Ishikawa (cell line): ENCODE measurements around the gene NBAS.

Experiments
- FOXM1 ChIP-seq: IDR thresholded peaks from 2 replicates; pipeline ENCODE4 v1.6.1; 2012; ENCODE audit warnings: low read depth, borderline replicate concordance
- TCF12 ChIP-seq: IDR thresholded peaks from 2 replicates; pipeline ENCODE4 v1.6.1; 2012; ENCODE audit warnings: low read depth
- YY1 ChIP-seq: IDR thresholded peaks from 2 replicates; pipeline ENCODE4 v1.6.1; 2012; ENCODE audit warnings: low read depth
- TF ChIP-seq, protein P1 (sequence below): IDR thresholded peaks from 2 replicates; pipeline ENCODE4 v1.6.1; 2012

GRCh38 chr2:15594291-15595256 lies 33.4 kb upstream of the NBAS start:
- TF ChIP-seq, protein P1, sequence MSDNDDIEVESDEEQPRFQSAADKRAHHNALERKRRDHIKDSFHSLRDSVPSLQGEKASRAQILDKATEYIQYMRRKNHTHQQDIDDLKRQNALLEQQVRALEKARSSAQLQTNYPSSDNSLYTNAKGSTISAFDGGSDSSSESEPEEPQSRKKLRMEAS: no peak
- TF ChIP-seq FOXM1 (no peak), YY1 (no peak), TCF12 (no peak)
